ENCODE measurements around the gene SLC8A2. TPM values are rescaled to one million over a fixed set of nuclear protein-coding genes. Genes with fewer than 3 reads are reported as not detected.

The SLC8A2 gene
- total RNA-seq, 1 donor from 2014 or later, result 14.5 TPM

DNA sequence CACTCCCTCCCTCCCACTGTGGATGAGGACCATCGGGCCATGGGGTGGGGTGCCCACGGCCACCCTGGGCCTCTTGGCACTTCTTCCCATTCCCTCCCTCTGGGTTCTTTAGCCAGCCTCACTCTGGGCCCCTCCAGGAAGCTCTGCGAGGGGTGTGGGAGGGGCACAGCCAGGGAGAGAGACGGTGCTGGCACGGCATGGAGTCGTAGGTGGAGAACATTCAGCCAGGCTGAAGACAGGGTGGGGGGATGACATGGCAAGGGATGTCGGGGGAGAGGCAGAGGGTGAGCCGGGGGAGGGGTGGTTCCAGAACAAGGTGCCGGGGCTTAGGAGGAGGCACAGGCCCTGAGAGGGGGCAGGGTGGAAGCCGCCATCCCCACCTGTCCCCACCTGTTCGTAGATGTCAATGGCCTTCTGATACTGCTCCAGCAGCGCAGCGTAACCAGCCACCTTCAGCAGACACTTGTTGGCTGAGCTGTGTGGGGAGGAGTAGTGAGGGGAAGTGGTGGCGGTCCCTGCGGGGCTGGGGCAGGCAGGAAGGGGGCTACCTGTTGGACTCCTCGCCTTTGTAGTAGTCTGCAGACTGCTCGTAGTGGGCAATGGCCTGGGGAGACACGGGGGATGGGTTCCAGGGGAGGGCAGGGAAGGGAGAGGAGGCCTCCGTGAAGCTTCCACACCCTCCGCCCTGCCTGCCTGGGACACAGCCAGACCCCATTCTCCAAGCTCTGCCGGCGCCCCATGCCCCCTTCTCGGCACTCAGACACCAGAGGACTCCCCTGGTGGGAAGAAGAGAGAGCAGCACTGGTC is 21.1 kb upstream of the SLC8A2 start:
- Histone ChIP-seq H3K79me2 (ENCODE audit: low read depth) (no peaks in the 10 kb centered on the region), H4K20me1 (ENCODE audit: low read depth) (no peaks in the 10 kb centered on the region), H2AFZ (replicated peaks) (no peak overlapping the region), H3K27ac (no peak overlapping the region), H3K9me3 (ENCODE audit: low read depth) (no peaks in the 10 kb centered on the region), H3K4me2 (no peak overlapping the region), H3K4me3 (no peak overlapping the region), H3K4me1 (no peaks in the 10 kb centered on the region), H3K27me3 (no peaks in the 10 kb centered on the region), H3K9ac (no peak overlapping the region), H3F3A (ENCODE audit: low read depth) (no peaks in the 10 kb centered on the region), H3K36me3 (no peaks in the 10 kb centered on the region)
- Mint-ChIP-seq H3K36me3 (peaks cover 3% of the 10 kb centered on the region), H3K4me1 (no peaks in the 10 kb centered on the region), H3K4me3 (no peak overlapping the region), H3K27me3 (ENCODE audit: insufficient read depth, low read depth) (peaks cover 3% of the 10 kb centered on the region), H3K27ac (no peak overlapping the region), H3K9me3 (no peaks in the 10 kb centered on the region)
- TF ChIP-seq EZH2phosphoT487 (IDR thresholded peaks at IDR 0.05) (no peak), EZH2 (IDR thresholded peaks at IDR 0.05) (no peak), CTCF (IDR thresholded peaks at IDR 0.05) (no peak)
- no peak for DNase-seq (ENCODE audit: low spot score)

DNA sequence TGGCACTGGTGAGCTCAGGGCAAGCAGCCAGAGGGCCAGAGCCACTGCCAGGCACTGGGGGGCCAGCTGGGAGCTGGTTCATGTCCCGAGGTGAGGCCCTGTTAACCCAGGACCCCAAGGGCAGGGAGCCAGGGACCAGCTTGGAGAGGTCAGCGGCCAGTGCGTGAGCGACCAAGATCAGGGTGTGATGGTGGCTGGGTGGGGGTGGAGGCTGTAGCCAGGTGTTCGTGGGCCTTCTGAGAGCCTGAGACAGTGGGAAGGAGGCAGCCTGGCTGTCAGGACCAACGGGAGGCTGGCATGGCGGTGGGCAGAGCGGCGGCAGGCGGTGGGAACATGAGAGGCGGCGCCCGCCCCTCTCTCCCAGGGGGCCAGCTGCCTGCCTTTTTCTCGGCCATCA is 20.4 kb upstream of the SLC8A2 start:
- H3K4me1 ChIP-seq, result no peaks in the 10 kb centered on the region
- peaks cover 3% of the 10 kb centered on the region for H3K36me3 Mint-ChIP-seq

GRCh38 chr19:47491358-47492136 is 19.9 kb upstream of the SLC8A2 start:
- Histone ChIP-seq H3K36me3 (no peaks in the 10 kb centered on the region), H3K27ac (no peak overlapping the region)

More for the DNA sequence above, 20.4 kb upstream of the SLC8A2 start:
- Mint-ChIP-seq H3K4me3 (no peak overlapping the region), H3K4me1 (no peaks in the 10 kb centered on the region), H3K27ac (no peak overlapping the region), H3K27me3 (ENCODE audit: insufficient read depth, low read depth) (peaks cover 3% of the 10 kb centered on the region), H3K9me3 (no peaks in the 10 kb centered on the region)
- H3K36me3 ChIP-seq, result no peaks in the 10 kb centered on the region
- no peaks in the 10 kb centered on the region for H3K79me2 ChIP-seq (ENCODE audit: low read depth)
- H3K9me3 ChIP-seq (ENCODE audit: low read depth), result no peaks in the 10 kb centered on the region
- TF ChIP-seq EZH2phosphoT487 (IDR thresholded peaks at IDR 0.05), result no peak
- no peak for TF ChIP-seq EZH2 (IDR thresholded peaks at IDR 0.05)
- no peak for TF ChIP-seq CTCF (IDR thresholded peaks at IDR 0.05)
- no peaks in the 10 kb centered on the region for H3K27me3 ChIP-seq
- no peak overlapping the region for H2AFZ ChIP-seq (replicated peaks)
- H3K4me2 ChIP-seq, result no peak overlapping the region
- H3K9ac ChIP-seq, result no peak overlapping the region
- H3K27ac ChIP-seq, result no peak overlapping the region
- no peaks in the 10 kb centered on the region for H4K20me1 ChIP-seq (ENCODE audit: low read depth)
- DNase-seq (ENCODE audit: low spot score), result no peak
- H3F3A ChIP-seq (ENCODE audit: low read depth), result no peaks in the 10 kb centered on the region
- no peak overlapping the region for H3K4me3 ChIP-seq

More at GRCh38 chr19:47491358-47492136, 19.9 kb upstream of the SLC8A2 start:
- Histone ChIP-seq H3K79me2 (ENCODE audit: low read depth) (no peaks in the 10 kb centered on the region), H3K4me2 (no peak overlapping the region), H3K27me3 (no peaks in the 10 kb centered on the region), H3K4me1 (no peaks in the 10 kb centered on the region), H3F3A (ENCODE audit: low read depth) (no peaks in the 10 kb centered on the region), H4K20me1 (ENCODE audit: low read depth) (no peaks in the 10 kb centered on the region), H3K9me3 (ENCODE audit: low read depth) (no peaks in the 10 kb centered on the region), H3K4me3 (no peak overlapping the region), H3K9ac (no peak overlapping the region), H2AFZ (replicated peaks) (no peak overlapping the region)
- peaks cover 3% of the 10 kb centered on the region for H3K27me3 Mint-ChIP-seq (ENCODE audit: insufficient read depth, low read depth)
- H3K36me3 Mint-ChIP-seq, result peaks cover 3% of the 10 kb centered on the region
- TF ChIP-seq EZH2 (IDR thresholded peaks at IDR 0.05) (no peak), CTCF (IDR thresholded peaks at IDR 0.05) (no peak), EZH2phosphoT487 (IDR thresholded peaks at IDR 0.05) (no peak)
- H3K4me1 Mint-ChIP-seq, result no peaks in the 10 kb centered on the region
- H3K27ac Mint-ChIP-seq, result no peak overlapping the region
- no peak for DNase-seq (ENCODE audit: low spot score)
- H3K9me3 Mint-ChIP-seq, result no peaks in the 10 kb centered on the region
- H3K4me3 Mint-ChIP-seq, result no peak overlapping the region
